Activated naive CD4-positive, alpha-beta T cell (primary cell): Measurements from ENCODE around the gene EXOSC7.

Source experiments
- DNase-seq, 4 experiments: peaks; one replicate each; lab custom pipeline; 2025; lab: John Stamatoyannopoulos, UW

The EXOSC7 gene

GRCh38 chr3:44993471-44994205 is 17.6 kb downstream of the EXOSC7 start:
- DNase-seq, result no peak

- DNase-seq, result no peak
Measured at GRCh38 chr3:44995142-44995770, 19.2 kb downstream of the EXOSC7 start.

- no peak for DNase-seq
Measured at GRCh38 chr3:44996556-44996969, 20.5 kb downstream of the EXOSC7 start.

GRCh38 chr3:44999782-45000181 is 23.7 kb downstream of the EXOSC7 start:
- no peak for DNase-seq

GRCh38 chr3:45000823-45001222 is 24.8 kb downstream of the EXOSC7 start:
- DNase-seq, result no peak

- DNase-seq, result no peak
Measured at GRCh38 chr3:45001738-45002137, 25.7 kb downstream of the EXOSC7 start.

GRCh38 chr3:45002139-45002660 is 26.2 kb downstream of the EXOSC7 start:
- DNase-seq, result no peak

GRCh38 chr3:45002720-45003119 is 26.7 kb downstream of the EXOSC7 start:
- no peak for DNase-seq

GRCh38 chr3:45003406-45003805 is 27.4 kb downstream of the EXOSC7 start:
- no peak for DNase-seq

GRCh38 chr3:45003859-45004258 is 27.8 kb downstream of the EXOSC7 start:
- DNase-seq, result no peak

- DNase-seq, result no peak
Measured at GRCh38 chr3:45007091-45007490, 31.0 kb downstream of the EXOSC7 start.

- no peak for DNase-seq
Measured at GRCh38 chr3:45008117-45008516, 32.1 kb downstream of the EXOSC7 start.

- no peak for DNase-seq
Measured at GRCh38 chr3:45009868-45010267, 33.8 kb downstream of the EXOSC7 start.

GRCh38 chr3:45010811-45011333 is 34.8 kb downstream of the EXOSC7 start:
- DNase-seq, result no peak

- no peak for DNase-seq
Measured at GRCh38 chr3:45011756-45012508, 35.9 kb downstream of the EXOSC7 start.

- no peak for DNase-seq
Measured at GRCh38 chr3:45012577-45012976, 36.5 kb downstream of the EXOSC7 start.

- DNase-seq, result no peak
Measured at GRCh38 chr3:45016916-45017315, 40.9 kb downstream of the EXOSC7 start.

- DNase-seq, result no peak
Measured at GRCh38 chr3:45017821-45018220, 41.8 kb downstream of the EXOSC7 start.

GRCh38 chr3:45020534-45020933 is 44.5 kb downstream of the EXOSC7 start:
- DNase-seq, result no peak

- DNase-seq, result no peak
Measured at GRCh38 chr3:45021524-45022297, 45.7 kb downstream of the EXOSC7 start.

- no peak for DNase-seq
Measured at GRCh38 chr3:45023675-45024074, 47.6 kb downstream of the EXOSC7 start.
